CD4-positive, alpha-beta T cell treated with Interleukin-21 for 1 hour (primary cell): ENCODE measurements around the gene COL11A2.
"Not testable (repeated sequence)": the region's sequence is repeated elsewhere in the genome, so short reads cannot be mapped to it uniquely, and the experiment has no call there.

Experiments
- DNase-seq: peaks from one replicate; pipeline ENCODE4 v3.0.0-alpha.2; 2020

COL11A2 gene

GRCh38 chr6:33192105-33192646, at the start of gene COL11A2:
TSS of gene COL11A2 (minus strand) at chr6:33192467. CDS start at chr6:33192240, 227 bp downstream.
- DNase-seq: peak; percentile 39

GRCh38 chr6:33241968-33242367, 49.7 kb upstream of the COL11A2 start:
- no peak for DNase-seq

- DNase-seq: no peak
These were observed 45.5 kb upstream of the COL11A2 start for GRCh38 chr6:33237741-33238140.

GRCh38 chr6:33236852-33237251, 44.6 kb upstream of the COL11A2 start:
- no peak for DNase-seq

GRCh38 chr6:33236328-33236727, 44.1 kb upstream of the COL11A2 start:
- DNase-seq: no peak

GRCh38 chr6:33235221-33235634, 43.0 kb upstream of the COL11A2 start:
- DNase-seq: no peak

GRCh38 chr6:33226503-33227120, 34.3 kb upstream of the COL11A2 start:
- not testable (repeated sequence) for DNase-seq

- no peak for DNase-seq
These were observed 25.4 kb upstream of the COL11A2 start for GRCh38 chr6:33217681-33218080.

GRCh38 chr6:33217246-33217645, 25.0 kb upstream of the COL11A2 start:
- DNase-seq: no peak

- no peak for DNase-seq
These were observed 23.9 kb upstream of the COL11A2 start for GRCh38 chr6:33216117-33216649.

- no peak for DNase-seq
These were observed 23.2 kb upstream of the COL11A2 start for GRCh38 chr6:33215271-33216116.

- no peak for DNase-seq
These were observed 21.7 kb upstream of the COL11A2 start for GRCh38 chr6:33213989-33214335.

- no peak for DNase-seq
These were observed 21.1 kb upstream of the COL11A2 start for GRCh38 chr6:33213166-33213988.

- no peak for DNase-seq
These were observed 20.5 kb upstream of the COL11A2 start for GRCh38 chr6:33212857-33213165.

GRCh38 chr6:33211666-33212422, 19.6 kb upstream of the COL11A2 start:
- no peak for DNase-seq

GRCh38 chr6:33211136-33211535, 18.9 kb upstream of the COL11A2 start:
- no peak for DNase-seq

- no peak for DNase-seq
These were observed 17.6 kb upstream of the COL11A2 start for GRCh38 chr6:33209856-33210255.

GRCh38 chr6:33208091-33208967, 16.1 kb upstream of the COL11A2 start, which contains the start of gene RING1:
TSS of gene RING1 (plus strand) at chr6:33208500. CDS start at chr6:33208823, 323 bp downstream.
- peak; percentile 88 for DNase-seq

GRCh38 chr6:33207552-33208090, 15.4 kb upstream of the COL11A2 start:
- DNase-seq: peak; percentile 35

GRCh38 chr6:33206864-33207551, 14.7 kb upstream of the COL11A2 start:
- DNase-seq: no peak
